HG03558 (cell line): ENCODE data around the gene S100G.

Source experiments
- ATAC-seq: cut with Tn5 transposase; IDR thresholded peaks from one replicate; pipeline ENCODE4 v1.9.1; 2021; ENCODE audit warnings: moderate number of reproducible peaks; ENCODE audit not compliant: unreplicated experiment; ENCODE audit errors: extremely low read depth

Gene S100G

DNA sequence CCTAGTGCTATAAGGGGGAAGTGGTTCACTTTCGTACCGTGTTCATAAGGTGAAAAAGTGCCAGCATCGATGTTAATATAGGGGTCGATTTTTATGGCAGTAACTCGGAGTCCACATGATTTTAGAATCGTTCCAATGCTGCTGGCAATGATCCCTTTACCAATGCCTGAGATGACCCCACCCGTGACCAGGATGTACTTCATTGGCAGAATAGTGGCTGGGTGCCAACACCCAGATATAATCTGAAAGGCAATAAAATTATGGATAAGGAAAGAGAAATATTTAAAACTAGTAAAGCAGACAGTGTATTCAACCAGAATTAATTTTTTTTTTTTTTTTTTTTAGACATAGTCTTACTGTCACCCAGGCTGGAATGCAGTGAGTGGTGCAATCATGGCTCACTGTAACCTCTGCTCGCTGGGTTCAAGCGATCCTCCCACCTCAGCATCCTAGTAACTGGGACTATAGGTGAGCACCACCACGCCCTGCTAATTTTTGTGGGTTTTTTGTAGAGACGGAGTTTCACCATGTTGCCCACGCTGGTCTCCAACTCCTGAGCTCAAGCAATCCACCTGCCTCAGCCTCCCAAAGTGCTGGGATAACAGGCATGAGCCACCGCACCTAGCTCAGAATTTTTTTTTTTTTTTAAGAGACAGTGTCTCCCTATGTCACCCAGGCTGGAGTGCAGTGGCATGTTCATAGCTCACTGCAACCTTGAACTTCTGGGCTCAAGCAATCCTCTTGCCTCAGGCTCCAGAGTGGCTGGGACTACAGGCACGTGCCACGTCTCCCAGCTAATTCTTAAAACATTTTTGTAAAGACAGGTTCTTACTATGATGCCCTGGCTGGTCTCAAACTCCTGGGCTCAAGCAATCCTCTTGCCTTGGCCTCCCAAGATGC, 53.0 kb downstream of the S100G start:
- no peak for ATAC-seq
